ENCODE data around the gene SHMT2. TPM values are rescaled to one million over a fixed set of nuclear protein-coding genes. Genes with fewer than 3 reads are reported as not detected.

Gene SHMT2
- total RNA-seq, 1 donor from 2014 or later: 178 TPM

DNA sequence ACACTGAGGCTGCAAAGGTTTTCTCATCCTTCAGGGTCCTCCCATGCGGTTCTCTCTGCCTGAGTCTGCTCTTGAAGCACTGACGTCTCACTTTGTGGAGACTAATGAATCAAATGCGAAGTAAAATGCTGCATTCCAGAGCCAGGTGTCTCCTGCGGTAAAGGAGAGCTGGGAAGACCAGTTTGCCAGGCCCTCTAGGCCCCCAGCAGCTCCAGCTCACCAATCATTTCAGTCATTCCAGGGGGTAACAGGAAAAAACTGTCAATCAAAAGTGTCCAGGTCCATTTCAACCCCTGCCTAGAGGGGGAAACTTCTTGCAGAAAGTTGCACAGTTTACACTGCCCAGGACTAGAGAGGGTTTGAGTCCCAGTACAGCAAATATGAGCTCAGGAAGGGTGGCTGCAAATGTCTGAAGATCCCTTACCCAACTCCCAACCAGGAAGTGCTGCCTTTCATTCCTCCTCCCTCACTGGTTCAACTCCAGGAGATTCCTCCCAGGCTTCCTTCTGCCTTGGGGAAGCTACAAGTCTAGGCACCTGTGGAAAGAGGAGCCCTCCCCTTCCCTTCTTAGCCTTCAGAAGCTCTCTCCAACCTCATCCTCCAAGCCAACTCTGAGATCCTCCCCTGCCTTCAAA, 15.6 kb upstream of the SHMT2 start:
- intact Hi-C loops (cut with micrococcal nuclease): loop anchor here (1.0 to 2.0 kb wide), 3 partner anchors 15 to 29 kb away; partner anchors contain the start of gene SHMT2

GRCh38 chr12:57214398-57214781, 15.1 kb upstream of the SHMT2 start:
- intact Hi-C loops (cut with micrococcal nuclease): loop anchor here (1.0 to 2.0 kb wide), 3 partner anchors 14 to 29 kb away; partner anchors contain the start of gene SHMT2

GRCh38 chr12:57215065-57215464, 14.4 kb upstream of the SHMT2 start:
- intact Hi-C loops (cut with micrococcal nuclease): loop anchor here (1.0 to 2.0 kb wide), 2 partner anchors 9 to 14 kb away; partner anchors contain the start of gene SHMT2

- intact Hi-C loops (cut with micrococcal nuclease): loop anchor here (1.0 to 2.0 kb wide), 2 partner anchors 9 to 13 kb away; partner anchors contain the start of gene SHMT2
These were observed 13.9 kb upstream of the SHMT2 start for GRCh38 chr12:57215668-57216013.

DNA sequence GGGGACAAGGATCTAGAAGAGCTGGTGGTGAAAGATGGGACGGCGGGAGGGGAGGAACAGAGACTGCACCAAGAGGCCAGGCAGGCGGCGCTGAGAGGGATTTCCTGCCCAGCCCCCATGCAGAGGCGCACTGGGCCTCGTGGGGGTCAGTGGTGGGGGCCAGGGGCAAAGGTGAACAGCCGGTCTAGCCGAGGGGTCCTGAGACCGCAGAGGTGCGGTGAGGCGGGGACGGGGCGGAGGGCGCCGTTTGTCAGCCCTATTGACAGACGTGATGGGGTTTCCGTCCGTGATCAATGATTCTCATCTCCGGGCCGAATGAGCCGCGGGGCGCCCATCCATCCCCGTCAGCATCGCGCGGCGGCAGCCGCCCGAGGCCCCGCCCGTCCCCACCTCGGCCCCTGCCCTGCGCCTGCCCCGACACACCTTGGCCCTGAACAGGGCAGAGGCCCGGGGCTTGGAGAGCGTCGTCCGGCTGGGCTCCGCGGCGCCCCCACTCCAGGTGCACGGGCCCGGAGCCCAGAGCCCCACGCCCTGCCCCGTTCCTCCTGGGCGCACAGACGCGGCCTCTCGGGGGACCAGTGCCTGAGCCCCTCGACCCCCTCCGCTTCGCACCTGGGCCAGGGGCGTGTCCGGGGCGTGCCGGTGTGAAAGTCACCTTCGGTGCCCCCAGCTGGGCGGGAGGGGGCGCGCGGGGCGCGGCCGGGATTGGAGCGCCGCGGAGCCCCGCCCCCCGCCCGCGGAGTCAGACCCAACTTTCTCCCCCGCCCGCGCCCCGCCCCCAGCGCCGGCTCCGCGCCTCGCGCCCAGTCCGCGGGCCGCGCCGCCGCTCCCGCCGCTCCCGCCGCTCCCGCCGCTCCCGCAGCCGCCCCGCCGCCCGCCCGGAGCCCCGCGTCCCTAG, 13.2 kb upstream of the SHMT2 start, which contains the start of gene NXPH4:
Gene NXPH4, plus strand, starts transcription at position 781 of the 898 bp plus-strand sequence. CDS start 176 bp downstream, outside the sequence.
- intact Hi-C loops (cut with micrococcal nuclease): no loop called here

DNA sequence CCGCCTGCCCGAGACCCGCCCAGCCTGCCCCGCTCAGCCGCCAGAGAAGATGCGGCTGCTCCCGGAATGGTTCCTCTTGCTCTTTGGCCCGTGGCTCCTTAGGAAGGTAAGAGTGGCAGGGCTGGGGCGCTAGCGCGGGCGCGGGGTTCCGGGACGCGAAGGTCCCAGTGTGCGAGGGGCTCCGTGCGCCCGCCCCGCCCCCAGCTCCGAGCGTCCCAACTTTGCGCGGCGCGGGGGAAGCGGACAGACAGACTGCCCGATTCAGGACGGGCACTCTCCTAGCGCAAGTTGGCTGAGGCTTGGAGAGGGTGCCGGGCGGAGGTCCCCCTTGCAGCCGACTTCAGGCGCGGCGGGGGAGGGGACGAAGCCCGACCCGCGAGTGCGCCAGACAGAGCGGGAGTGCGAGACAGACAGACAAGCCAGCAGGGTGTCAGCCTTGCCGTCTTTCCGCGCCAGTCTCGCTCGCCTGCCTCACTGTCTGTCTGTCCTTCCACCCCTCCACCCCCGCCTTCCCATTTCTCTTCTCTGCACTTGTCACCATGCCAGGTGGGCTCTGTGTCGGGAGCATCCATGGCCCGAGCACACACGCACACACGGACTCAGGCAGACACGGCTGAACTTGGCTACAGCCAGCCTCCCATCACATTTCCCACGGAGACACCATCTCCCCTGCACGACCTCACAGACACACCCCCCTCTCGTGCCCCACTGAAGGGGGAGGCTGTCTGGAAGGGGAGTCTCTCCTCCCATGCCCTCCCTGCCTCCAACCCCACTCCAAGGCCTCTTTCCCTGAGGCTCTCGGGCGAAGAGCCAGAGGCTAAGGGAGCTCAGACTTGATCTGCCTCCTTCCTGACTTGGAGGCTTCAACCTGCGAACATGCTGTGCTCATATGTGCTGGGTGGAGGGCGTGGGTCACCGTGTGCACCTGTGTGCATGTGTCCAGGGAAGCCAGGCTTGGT, 12.3 kb upstream of the SHMT2 start:
- intact Hi-C loops (cut with micrococcal nuclease): no loop called here

- intact Hi-C loops (cut with micrococcal nuclease): no loop called here
These were observed 11.3 kb upstream of the SHMT2 start for GRCh38 chr12:57218030-57218853.

DNA sequence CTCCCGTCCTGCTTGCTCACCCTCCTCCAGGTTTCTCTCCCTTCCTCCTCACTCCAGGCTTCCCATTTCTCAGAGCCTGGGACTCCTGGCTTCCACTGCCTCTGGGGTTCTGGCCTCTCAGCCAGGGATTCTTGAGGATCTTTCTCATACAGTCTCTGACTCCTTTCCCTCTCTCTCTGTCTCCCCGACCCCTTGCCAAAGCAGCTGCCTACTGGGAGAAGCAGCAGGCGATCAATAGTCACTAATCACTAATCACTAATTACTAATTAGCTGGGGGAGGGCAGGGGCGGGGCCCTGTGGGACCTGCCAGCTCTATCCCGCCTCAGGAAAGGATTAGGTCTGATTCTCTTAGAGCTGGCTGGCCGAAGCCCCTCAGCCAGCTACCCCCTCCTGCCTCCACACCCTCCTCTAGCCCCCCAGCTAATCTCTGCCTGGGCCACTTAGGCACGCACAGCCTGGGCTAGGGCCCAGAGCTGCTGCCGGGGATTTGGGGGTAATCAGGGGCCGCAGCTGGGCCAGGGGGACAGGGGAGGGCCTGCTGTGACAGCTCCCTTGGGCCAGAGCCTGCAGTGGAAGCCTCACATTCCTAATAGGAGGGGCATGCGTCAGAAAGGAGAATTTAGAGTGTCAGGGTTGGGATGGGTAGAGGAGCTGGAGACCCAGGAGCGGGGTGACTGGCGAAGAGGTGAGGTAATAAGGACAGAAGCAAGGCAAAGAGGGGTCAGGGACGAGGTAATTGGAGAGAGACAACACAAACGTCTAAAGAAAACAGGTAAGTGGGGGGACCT, 10.1 kb upstream of the SHMT2 start:
- intact Hi-C loops (cut with micrococcal nuclease): no loop called here

GRCh38 chr12:57219993-57220754, 9.3 kb upstream of the SHMT2 start:
- intact Hi-C loops (cut with micrococcal nuclease): no loop called here

DNA sequence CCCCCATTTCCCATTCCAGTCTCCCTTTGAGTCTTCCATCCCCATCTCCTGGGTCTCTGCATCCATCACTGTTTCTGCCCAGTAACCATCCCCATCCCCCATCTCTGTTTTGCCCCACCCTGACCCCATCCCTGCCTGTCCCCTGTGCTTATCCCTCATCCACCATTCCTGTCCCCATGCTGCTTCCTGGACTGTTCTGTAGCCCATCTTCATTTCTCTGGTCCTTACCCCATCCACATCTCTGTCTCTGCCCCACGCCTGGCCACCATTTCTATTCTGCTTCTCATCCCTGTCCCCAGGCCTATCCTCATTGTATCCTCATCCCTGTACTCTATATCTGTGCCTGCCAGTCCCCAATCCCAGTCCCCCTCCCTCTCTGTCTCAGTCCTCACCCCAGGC, 8.7 kb upstream of the SHMT2 start:
- intact Hi-C loops (cut with micrococcal nuclease): no loop called here

DNA sequence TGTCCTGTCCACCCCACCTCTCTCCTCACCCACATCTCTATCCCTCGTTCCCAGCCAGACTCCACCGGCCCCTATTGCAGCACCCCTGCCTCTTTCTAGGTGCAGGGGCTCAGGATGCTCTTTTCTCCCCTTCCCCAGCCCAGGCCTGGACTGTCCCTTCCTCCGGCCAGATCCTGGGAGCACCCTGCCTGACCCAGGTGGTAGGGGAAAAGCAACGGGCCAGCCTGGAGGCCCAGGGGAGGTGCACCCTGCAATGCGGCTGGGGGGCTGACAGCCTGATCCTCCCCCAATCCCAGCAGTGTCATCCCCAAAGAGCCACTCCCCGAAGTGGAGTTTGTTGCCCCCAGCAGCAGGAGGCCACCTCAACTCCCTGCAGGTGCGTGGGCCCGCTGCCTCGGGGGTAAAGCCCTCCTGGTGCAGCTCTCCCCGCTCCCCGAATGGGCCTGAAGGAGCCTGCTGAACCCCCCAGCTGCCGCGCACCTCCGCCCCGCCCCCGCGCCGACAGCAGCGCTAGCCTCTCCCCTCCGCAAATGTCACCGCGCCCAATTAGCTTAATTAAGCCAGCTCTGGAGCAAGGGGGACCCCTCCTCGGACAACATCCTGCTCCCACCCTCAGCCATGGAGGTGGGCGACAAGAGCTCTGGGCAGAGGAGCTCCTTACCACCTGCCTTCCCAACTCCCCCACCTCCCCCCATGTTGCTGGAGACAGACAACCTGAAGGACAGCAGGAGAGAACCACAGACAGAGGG, 8.2 kb upstream of the SHMT2 start:
- intact Hi-C loops (cut with micrococcal nuclease): no loop called here

GRCh38 chr12:57222286-57223190, 7.0 kb upstream of the SHMT2 start:
- intact Hi-C loops (cut with micrococcal nuclease): no loop called here

- intact Hi-C loops (cut with micrococcal nuclease): loop anchor here (1.0 kb wide), 1 partner anchor 8 kb away; no protein-coding TSS in a partner anchor
These were observed 6.0 kb upstream of the SHMT2 start for GRCh38 chr12:57223191-57224165.

- intact Hi-C loops (cut with micrococcal nuclease): loop anchor here (1.0 kb wide), 1 partner anchor 9 kb away; no protein-coding TSS in a partner anchor
These were observed 5.1 kb upstream of the SHMT2 start for GRCh38 chr12:57224278-57224972.

Data from T-helper 2 cell treated with Interferon-gamma antibody and Interleukin-4, amounts not matched to agents 100 ng/mL and 5 ng/mL, for 36 hours (primary cell).